Activated naive CD4-positive, alpha-beta T cell treated with anti-CD3 and anti-CD28 coated beads, Interleukin-2, amount 10 ng/mL, durations not matched to agents 7 days and 5 days (primary cell): Measurements from ENCODE around the gene RNF220.

Experiments used
- CTCF ChIA-PET: fragments of 350-600 bp; sonication (Branson Sonifier 250); formaldehyde crosslinking; loops from one replicate; lab custom pipeline; 2021; ENCODE audit warnings: antibody characterized with exemption; lab: Charles Lee
- DNase-seq: peaks from one replicate; pipeline ENCODE4 v3.0.0-alpha.2; 2020
- H3K27ac Mint-ChIP-seq: one replicate; pipeline ENCODE4 v1.8.0; 2021; ENCODE audit warnings: mild to moderate bottlenecking, moderate library complexity, mixed read lengths
- H3K27me3 Mint-ChIP-seq: one replicate; pipeline ENCODE4 v1.8.0; 2021; ENCODE audit warnings: mild to moderate bottlenecking, mixed read lengths
- H3K36me3 Mint-ChIP-seq: one replicate; pipeline ENCODE4 v1.8.0; 2021; ENCODE audit warnings: mixed read lengths
- H3K4me1 Mint-ChIP-seq: one replicate; pipeline ENCODE4 v1.8.0; 2021; ENCODE audit warnings: mixed read lengths
- H3K4me3 Mint-ChIP-seq: one replicate; pipeline ENCODE4 v1.8.0; 2021; ENCODE audit warnings: mild to moderate bottlenecking, moderate library complexity, mixed read lengths
- H3K9me3 Mint-ChIP-seq: one replicate; pipeline ENCODE4 v1.8.0; 2021; ENCODE audit warnings: mixed read lengths

Gene RNF220

GRCh38 chr1:44619261-44619900, 214.3 kb downstream of the RNF220 start:
- no peak for DNase-seq
- no peak overlapping the region for H3K4me3 Mint-ChIP-seq
- no peaks in the 10 kb centered on the region for H3K4me1 Mint-ChIP-seq
- H3K36me3 Mint-ChIP-seq: no peaks in the 10 kb centered on the region
- peaks cover 17% of the 10 kb centered on the region for H3K27me3 Mint-ChIP-seq
- CTCF ChIA-PET: interaction anchor here (0.7 kb wide), 1 partner anchor 34 kb away, joined by 3 read pairs; no protein-coding TSS in a partner anchor
- no peak overlapping the region for H3K27ac Mint-ChIP-seq
- H3K9me3 Mint-ChIP-seq: no peaks in the 10 kb centered on the region

DNA sequence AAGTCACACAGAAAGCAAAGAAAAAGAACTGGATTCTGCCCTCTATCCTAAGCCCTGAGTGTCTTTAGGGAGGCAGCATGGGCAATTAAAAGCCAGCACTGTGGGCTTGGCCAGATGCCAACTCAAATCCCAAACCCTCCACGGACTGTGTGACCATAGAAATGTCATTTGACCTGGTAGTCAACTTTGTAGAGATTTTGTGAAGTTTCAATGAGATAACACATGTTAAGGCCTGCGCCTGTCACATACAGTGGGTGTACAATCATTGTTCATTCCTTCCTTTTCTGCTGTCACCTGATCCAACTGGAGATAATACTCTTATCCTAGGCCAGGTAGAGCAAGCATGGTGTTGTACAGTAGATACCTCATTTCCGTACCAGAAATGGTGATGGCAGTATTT, 215.0 kb downstream of the RNF220 start:
- H3K27me3 Mint-ChIP-seq: peaks cover 17% of the 10 kb centered on the region
- H3K36me3 Mint-ChIP-seq: no peaks in the 10 kb centered on the region
- no peak overlapping the region for H3K4me3 Mint-ChIP-seq
- CTCF ChIA-PET: no interaction called here
- DNase-seq: no peak
- H3K9me3 Mint-ChIP-seq: no peaks in the 10 kb centered on the region
- H3K4me1 Mint-ChIP-seq: no peaks in the 10 kb centered on the region
- H3K27ac Mint-ChIP-seq: no peak overlapping the region

DNA sequence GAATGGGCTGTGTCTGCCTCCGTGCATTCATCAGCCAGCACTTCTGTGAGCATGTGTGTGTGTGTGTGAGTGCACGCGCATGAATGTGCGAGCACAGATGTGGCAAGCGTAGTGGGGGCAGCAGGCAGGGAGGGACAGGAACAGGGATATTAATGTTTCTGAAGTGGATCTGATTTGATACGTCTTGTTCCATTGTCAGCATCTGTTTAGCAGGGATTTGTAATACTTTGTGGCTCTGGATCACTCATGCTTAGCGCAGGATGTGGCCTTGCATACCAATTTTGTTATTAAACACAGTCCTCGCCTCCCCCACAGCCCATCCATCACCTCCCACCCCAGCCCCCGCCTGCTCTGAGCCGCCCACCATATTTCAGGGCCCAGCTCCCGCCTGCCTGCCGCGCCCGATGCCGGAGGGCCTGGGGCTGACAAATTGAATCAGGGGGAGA, 216.8 kb downstream of the RNF220 start:
- H3K36me3 Mint-ChIP-seq: no peaks in the 10 kb centered on the region
- peaks cover 14% of the 10 kb centered on the region for H3K27me3 Mint-ChIP-seq
- DNase-seq: no peak
- CTCF ChIA-PET: interaction anchor here (1.7 kb wide), 1 partner anchor 31 kb away, joined by 5 read pairs; no protein-coding TSS in a partner anchor
- H3K4me1 Mint-ChIP-seq: no peaks in the 10 kb centered on the region
- no peak overlapping the region for H3K27ac Mint-ChIP-seq
- no peaks in the 10 kb centered on the region for H3K9me3 Mint-ChIP-seq
- no peak overlapping the region for H3K4me3 Mint-ChIP-seq

DNA sequence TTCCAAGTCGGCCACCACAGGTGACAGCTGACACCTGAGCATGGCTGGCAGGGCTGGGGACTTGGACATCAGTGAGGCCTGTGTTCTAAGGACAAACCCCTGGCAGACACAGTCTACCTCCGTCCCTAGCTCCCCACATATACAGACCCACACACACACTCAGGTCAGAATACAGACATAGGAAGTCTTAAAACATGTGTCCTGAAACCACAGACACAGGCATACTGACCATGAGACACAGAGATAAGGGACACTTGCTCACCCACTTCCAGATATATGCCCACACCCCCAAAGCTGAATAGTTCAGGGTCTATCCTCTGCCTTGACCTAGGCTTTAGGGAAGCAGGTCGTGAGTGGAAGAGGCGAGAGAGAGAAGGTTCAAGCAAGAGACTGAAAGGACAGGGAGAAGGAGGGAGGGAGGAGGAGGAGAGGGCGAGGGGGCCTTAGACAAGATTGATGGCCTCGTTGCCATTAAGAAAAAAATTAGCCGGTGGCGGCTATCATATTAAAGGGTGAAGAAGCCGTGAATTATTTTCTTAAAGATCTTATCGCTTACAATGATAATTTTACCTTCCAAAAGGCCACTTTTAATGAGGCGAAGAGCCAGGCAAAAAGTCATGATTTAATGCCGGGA, 219.3 kb downstream of the RNF220 start:
- no peaks in the 10 kb centered on the region for H3K4me1 Mint-ChIP-seq
- H3K36me3 Mint-ChIP-seq: no peaks in the 10 kb centered on the region
- CTCF ChIA-PET: no interaction called here
- no peak overlapping the region for H3K27ac Mint-ChIP-seq
- H3K4me3 Mint-ChIP-seq: no peak overlapping the region
- H3K9me3 Mint-ChIP-seq: no peaks in the 10 kb centered on the region
- no peak for DNase-seq
- no peaks in the 10 kb centered on the region for H3K27me3 Mint-ChIP-seq

GRCh38 chr1:44625348-44625747, 220.3 kb downstream of the RNF220 start:
- Mint-ChIP-seq H3K27me3 (no peaks in the 10 kb centered on the region), H3K4me1 (peaks cover under 1% of the 10 kb centered on the region), H3K9me3 (no peaks in the 10 kb centered on the region), H3K36me3 (no peaks in the 10 kb centered on the region), H3K27ac (no peak overlapping the region), H3K4me3 (no peak overlapping the region)
- no peak for DNase-seq
- CTCF ChIA-PET: interaction anchor here (0.7 kb wide), 1 partner anchor 54 kb away, joined by 3 read pairs; no protein-coding TSS in a partner anchor

GRCh38 chr1:44628962-44629756, 224.1 kb downstream of the RNF220 start:
- Mint-ChIP-seq H3K4me3 (no peak overlapping the region), H3K27ac (no peak overlapping the region), H3K9me3 (no peaks in the 10 kb centered on the region), H3K36me3 (peaks cover 12% of the 10 kb centered on the region), H3K4me1 (peaks cover 31% of the 10 kb centered on the region), H3K27me3 (no peaks in the 10 kb centered on the region)
- CTCF ChIA-PET: interaction anchor here (1.2 to 3.2 kb wide), 2 partner anchors 23 to 24 kb away, joined by 4 to 14 read pairs; no protein-coding TSS in a partner anchor
- no peak for DNase-seq

GRCh38 chr1:44630116-44630515, 225.1 kb downstream of the RNF220 start:
- peak overlapping the region; percentile 11 for H3K27ac Mint-ChIP-seq
- CTCF ChIA-PET: interaction anchor here (3.2 kb wide), 1 partner anchor 22 kb away, joined by 14 read pairs; no protein-coding TSS in a partner anchor
- H3K9me3 Mint-ChIP-seq: no peaks in the 10 kb centered on the region
- peaks cover 40% of the 10 kb centered on the region for H3K4me1 Mint-ChIP-seq
- H3K36me3 Mint-ChIP-seq: peaks cover 21% of the 10 kb centered on the region
- H3K27me3 Mint-ChIP-seq: no peaks in the 10 kb centered on the region
- H3K4me3 Mint-ChIP-seq: peak overlapping the region; percentile 84
- no peak for DNase-seq

DNA sequence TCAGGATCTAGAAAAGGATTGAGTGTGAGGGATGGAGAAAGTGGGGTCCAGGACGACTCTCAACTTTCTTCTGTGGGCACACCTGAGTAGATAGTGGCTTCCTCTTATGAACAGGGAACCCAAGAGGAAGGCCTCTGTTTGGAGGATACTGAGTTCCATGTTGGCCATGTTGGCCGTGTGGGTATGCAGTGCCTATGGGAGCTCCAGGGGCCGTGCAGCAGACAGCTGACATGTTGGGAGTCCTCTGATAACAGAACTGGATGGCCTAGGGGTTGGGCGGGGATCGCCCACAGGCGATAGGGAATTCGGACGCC, 226.2 kb downstream of the RNF220 start:
- H3K4me1 Mint-ChIP-seq: peaks cover 41% of the 10 kb centered on the region
- CTCF ChIA-PET: interaction anchor here (0.6 to 3.2 kb wide), 2 partner anchors 21 to 1548 kb away, joined by 3 to 14 read pairs; no protein-coding TSS in a partner anchor
- peak overlapping the region; percentile 84 for H3K4me3 Mint-ChIP-seq
- no peaks in the 10 kb centered on the region for H3K27me3 Mint-ChIP-seq
- peaks cover 31% of the 10 kb centered on the region for H3K36me3 Mint-ChIP-seq
- no peaks in the 10 kb centered on the region for H3K9me3 Mint-ChIP-seq
- peak overlapping the region; percentile 97 for H3K27ac Mint-ChIP-seq
- no peak for DNase-seq

DNA sequence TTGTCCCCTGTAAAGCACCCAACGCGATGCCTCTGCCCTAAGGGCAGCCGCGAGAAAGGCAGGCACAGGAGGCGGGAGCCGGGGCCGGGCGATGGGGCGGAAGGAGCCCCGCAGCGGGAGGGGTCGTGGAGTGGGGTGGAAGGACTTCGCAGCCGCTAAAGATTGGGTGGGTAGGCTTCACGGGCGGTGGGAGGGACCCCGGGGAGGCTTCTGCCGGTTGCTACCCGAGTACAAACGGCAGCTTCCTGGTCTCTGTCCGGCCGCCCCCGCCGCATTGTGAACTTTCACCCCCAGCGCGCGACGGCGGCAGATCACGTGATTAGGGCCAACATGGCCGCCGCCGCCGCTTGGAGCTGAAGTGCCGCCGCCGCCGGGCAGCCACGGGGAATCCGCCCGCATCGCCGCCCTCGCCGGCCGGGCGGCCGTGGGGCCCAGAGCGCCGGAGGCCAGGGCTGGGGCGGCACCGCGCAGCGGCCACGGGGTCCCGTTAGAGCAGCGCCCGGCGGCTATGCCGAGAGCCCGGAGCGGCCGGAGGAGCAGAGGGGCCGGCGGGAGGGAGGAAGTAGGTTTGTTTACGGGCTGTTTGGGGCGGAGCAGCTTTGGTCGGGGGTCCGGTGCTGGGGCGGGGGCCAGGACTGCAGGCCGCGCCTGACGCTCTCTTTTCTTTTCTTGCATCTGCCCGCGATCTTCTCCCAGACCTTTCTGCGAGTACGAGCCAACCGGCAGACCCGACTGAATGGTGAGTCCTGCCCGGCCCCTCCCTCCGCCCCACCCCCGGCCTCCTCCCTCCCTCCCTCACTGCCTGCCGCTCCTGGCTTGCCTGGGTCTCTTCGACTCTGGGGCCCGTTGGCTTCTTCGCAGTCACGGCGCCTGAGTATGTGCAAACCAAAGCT, 226.8 kb downstream of the RNF220 start:
- CTCF ChIA-PET: interaction anchor here (0.6 to 3.2 kb wide), 4 partner anchors 10 to 1547 kb away, joined by 3 to 25 read pairs (median 8); no protein-coding TSS in a partner anchor
- Mint-ChIP-seq H3K9me3 (no peaks in the 10 kb centered on the region), H3K27ac (peak overlapping the region; percentile 97), H3K27me3 (no peaks in the 10 kb centered on the region), H3K36me3 (peaks cover 36% of the 10 kb centered on the region), H3K4me3 (peak overlapping the region; percentile 84), H3K4me1 (peaks cover 41% of the 10 kb centered on the region)
- peak; percentile 94 for DNase-seq

GRCh38 chr1:44632598-44632997, 227.5 kb downstream of the RNF220 start:
- CTCF ChIA-PET: interaction anchor here (1.3 to 2.5 kb wide), 2 partner anchors 9 to 20 kb away, joined by 3 to 25 read pairs; no protein-coding TSS in a partner anchor
- peak overlapping the region; percentile 97 for H3K27ac Mint-ChIP-seq
- peaks cover 43% of the 10 kb centered on the region for H3K36me3 Mint-ChIP-seq
- H3K4me3 Mint-ChIP-seq: peak overlapping the region; percentile 84
- peaks cover 41% of the 10 kb centered on the region for H3K4me1 Mint-ChIP-seq
- no peaks in the 10 kb centered on the region for H3K27me3 Mint-ChIP-seq
- no peaks in the 10 kb centered on the region for H3K9me3 Mint-ChIP-seq
- no peak for DNase-seq

DNA sequence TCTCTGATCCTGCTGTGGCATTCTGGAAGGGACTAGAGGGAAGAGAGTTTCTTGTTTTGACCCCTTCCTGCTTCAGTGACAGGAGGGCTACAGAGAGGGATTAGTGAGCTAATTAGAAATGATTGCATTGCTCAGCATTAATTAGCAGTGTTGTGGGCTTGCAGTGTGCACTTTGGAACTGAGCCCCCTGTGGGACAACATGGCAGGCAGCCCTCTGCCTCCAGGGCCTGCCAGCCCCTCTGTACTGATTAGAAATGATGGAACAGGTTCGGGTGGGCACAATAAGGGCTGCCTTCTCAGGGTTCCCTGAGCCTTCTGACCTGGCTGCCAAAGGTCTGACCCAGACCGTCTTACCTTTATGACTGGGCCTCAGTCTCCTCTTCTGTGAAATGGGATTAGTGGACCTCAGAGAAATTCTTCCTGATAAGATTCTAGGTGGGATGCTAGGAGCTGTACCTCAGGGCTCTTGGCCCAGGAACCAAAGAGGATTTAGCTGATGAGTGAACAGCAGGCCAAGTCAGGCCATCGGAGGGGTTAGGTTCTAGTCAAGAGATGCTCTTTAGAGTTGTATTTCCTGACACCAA, 229.6 kb downstream of the RNF220 start:
- no peaks in the 10 kb centered on the region for H3K9me3 Mint-ChIP-seq
- no peaks in the 10 kb centered on the region for H3K27me3 Mint-ChIP-seq
- no peak overlapping the region for H3K27ac Mint-ChIP-seq
- CTCF ChIA-PET: interaction anchor here (2.5 kb wide), 1 partner anchor 18 kb away, joined by 25 read pairs; no protein-coding TSS in a partner anchor
- peaks cover 41% of the 10 kb centered on the region for H3K4me1 Mint-ChIP-seq
- no peak overlapping the region for H3K4me3 Mint-ChIP-seq
- DNase-seq: no peak
- peaks cover 52% of the 10 kb centered on the region for H3K36me3 Mint-ChIP-seq

DNA sequence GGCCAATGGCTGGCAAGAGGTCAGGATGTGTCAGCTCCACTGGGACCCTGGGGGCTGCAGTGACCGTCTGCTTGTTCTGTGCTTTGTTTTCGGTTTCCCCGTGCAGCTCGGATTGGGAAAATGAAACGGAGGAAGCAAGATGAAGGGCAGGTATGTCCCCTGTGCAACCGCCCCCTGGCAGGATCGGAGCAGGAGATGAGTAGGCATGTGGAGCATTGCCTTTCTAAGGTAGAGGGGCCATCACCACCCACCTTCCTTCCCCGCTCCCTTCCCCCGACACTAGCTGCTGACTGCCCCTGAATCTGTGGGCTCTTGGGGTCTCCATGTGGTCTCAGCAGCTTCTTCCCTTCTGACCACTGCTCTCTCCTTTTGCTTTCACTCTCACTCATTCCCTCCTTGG, 230.4 kb downstream of the RNF220 start:
- peaks cover 39% of the 10 kb centered on the region for H3K4me1 Mint-ChIP-seq
- CTCF ChIA-PET: no interaction called here
- peaks cover 52% of the 10 kb centered on the region for H3K36me3 Mint-ChIP-seq
- DNase-seq: no peak
- no peaks in the 10 kb centered on the region for H3K27me3 Mint-ChIP-seq
- no peak overlapping the region for H3K27ac Mint-ChIP-seq
- H3K9me3 Mint-ChIP-seq: no peaks in the 10 kb centered on the region
- no peak overlapping the region for H3K4me3 Mint-ChIP-seq

DNA sequence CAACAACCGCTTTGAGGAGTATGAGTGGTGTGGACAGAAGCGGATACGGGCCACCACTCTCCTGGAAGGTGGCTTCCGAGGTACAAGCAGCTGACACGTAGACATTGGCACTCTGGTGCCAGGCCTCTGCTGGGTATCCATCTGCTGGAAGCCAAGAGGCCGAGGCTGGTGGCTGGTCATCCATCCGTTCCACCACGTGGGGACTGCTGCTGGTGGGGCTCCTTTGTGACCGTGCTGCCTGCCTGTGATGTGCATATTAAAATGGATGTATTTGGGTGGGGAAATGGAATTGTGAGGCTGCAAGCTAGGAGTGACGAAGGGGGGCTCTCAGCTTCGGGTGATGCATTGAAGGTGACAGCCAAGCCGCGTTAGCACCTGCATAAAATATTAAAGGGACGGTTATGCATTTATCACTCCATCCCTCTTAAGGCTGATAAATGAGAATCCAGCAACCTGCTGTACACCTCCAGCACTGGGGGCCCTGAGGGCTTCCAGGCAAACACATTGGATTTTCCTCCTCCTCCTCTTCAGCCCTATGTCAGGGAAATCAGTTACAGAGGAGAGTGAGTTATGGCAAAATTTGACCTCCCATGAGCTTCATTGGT, 231.1 kb downstream of the RNF220 start:
- Mint-ChIP-seq H3K27ac (no peak overlapping the region), H3K27me3 (no peaks in the 10 kb centered on the region), H3K4me1 (peaks cover 32% of the 10 kb centered on the region), H3K4me3 (no peak overlapping the region), H3K36me3 (peaks cover 48% of the 10 kb centered on the region), H3K9me3 (no peaks in the 10 kb centered on the region)
- CTCF ChIA-PET: interaction anchor here (0.8 to 1.0 kb wide), 2 partner anchors 17 to 42 kb away, joined by 3 to 4 read pairs; no protein-coding TSS in a partner anchor
- no peak for DNase-seq
